ENCODE measurements around the gene ABITRAM. TPM values are rescaled to one million over a fixed set of nuclear protein-coding genes. Genes with fewer than 3 reads are reported as not detected.
"Not testable (repeated sequence)": the region's sequence is repeated elsewhere in the genome, so short reads cannot be mapped to it uniquely, and the experiment has no call there.

ABITRAM gene
- total RNA-seq, 1 donor = 5.5 TPM

GRCh38 chr9:108956022-108956630 is 21.9 kb downstream of the ABITRAM start:
- Histone ChIP-seq H3K27me3 (ENCODE audit: insufficient read depth, low read length) (no peaks in the 10 kb centered on the region), H3K4me3 (ENCODE audit: low read length) (no peak overlapping the region), H3K9me3 (ENCODE audit: low read depth, low read length) (no peaks in the 10 kb centered on the region), H3K4me1 (ENCODE audit: insufficient read depth, low read length) (no peaks in the 10 kb centered on the region)

- Histone ChIP-seq H3K27me3 (ENCODE audit: insufficient read depth, low read length) (no peaks in the 10 kb centered on the region), H3K9me3 (ENCODE audit: low read depth, low read length) (no peaks in the 10 kb centered on the region), H3K4me3 (ENCODE audit: low read length) (no peak overlapping the region), H3K4me1 (ENCODE audit: insufficient read depth, low read length) (no peaks in the 10 kb centered on the region)
Observed at GRCh38 chr9:108956631-108957026, 22.4 kb downstream of the ABITRAM start.

- no peak overlapping the region for H3K4me3 ChIP-seq (ENCODE audit: low read length)
- no peaks in the 10 kb centered on the region for H3K9me3 ChIP-seq (ENCODE audit: low read depth, low read length)
- no peaks in the 10 kb centered on the region for H3K27me3 ChIP-seq (ENCODE audit: insufficient read depth, low read length)
- H3K4me1 ChIP-seq (ENCODE audit: insufficient read depth, low read length) = no peaks in the 10 kb centered on the region
Observed at GRCh38 chr9:108960331-108960730, 26.1 kb downstream of the ABITRAM start.

- no peaks in the 10 kb centered on the region for H3K9me3 ChIP-seq (ENCODE audit: low read depth, low read length)
- H3K4me1 ChIP-seq (ENCODE audit: insufficient read depth, low read length) = no peaks in the 10 kb centered on the region
- H3K4me3 ChIP-seq (ENCODE audit: low read length) = no peak overlapping the region
- H3K27me3 ChIP-seq (ENCODE audit: insufficient read depth, low read length) = no peaks in the 10 kb centered on the region
Observed at GRCh38 chr9:108961151-108961550, 27.0 kb downstream of the ABITRAM start.

- Histone ChIP-seq H3K9me3 (ENCODE audit: low read depth, low read length) (no peaks in the 10 kb centered on the region), H3K4me3 (ENCODE audit: low read length) (no peak overlapping the region), H3K27me3 (ENCODE audit: insufficient read depth, low read length) (no peaks in the 10 kb centered on the region), H3K4me1 (ENCODE audit: insufficient read depth, low read length) (no peaks in the 10 kb centered on the region)
Observed at GRCh38 chr9:108963459-108964143, 29.4 kb downstream of the ABITRAM start.

GRCh38 chr9:108967916-108968315 is 33.7 kb downstream of the ABITRAM start:
- Histone ChIP-seq H3K4me1 (ENCODE audit: insufficient read depth, low read length) (no peaks in the 10 kb centered on the region), H3K4me3 (ENCODE audit: low read length) (no peak overlapping the region), H3K9me3 (ENCODE audit: low read depth, low read length) (no peaks in the 10 kb centered on the region), H3K27me3 (ENCODE audit: insufficient read depth, low read length) (no peaks in the 10 kb centered on the region)

GRCh38 chr9:108971392-108971791 is 37.2 kb downstream of the ABITRAM start:
- not testable (repeated sequence) for H3K27me3 ChIP-seq (ENCODE audit: insufficient read depth, low read length); H3K4me3 ChIP-seq (ENCODE audit: low read length); H3K4me1 ChIP-seq (ENCODE audit: insufficient read depth, low read length); H3K9me3 ChIP-seq (ENCODE audit: low read depth, low read length)

- Histone ChIP-seq H3K27me3 (ENCODE audit: insufficient read depth, low read length) (no peaks in the 10 kb centered on the region), H3K4me3 (ENCODE audit: low read length) (no peak overlapping the region), H3K4me1 (ENCODE audit: insufficient read depth, low read length) (no peaks in the 10 kb centered on the region), H3K9me3 (ENCODE audit: low read depth, low read length) (no peaks in the 10 kb centered on the region)
Observed at GRCh38 chr9:108972186-108972585, 38.0 kb downstream of the ABITRAM start.

- no peak overlapping the region for H3K4me3 ChIP-seq (ENCODE audit: low read length)
- H3K9me3 ChIP-seq (ENCODE audit: low read depth, low read length) = no peaks in the 10 kb centered on the region
- no peaks in the 10 kb centered on the region for H3K4me1 ChIP-seq (ENCODE audit: insufficient read depth, low read length)
- no peaks in the 10 kb centered on the region for H3K27me3 ChIP-seq (ENCODE audit: insufficient read depth, low read length)
Observed at GRCh38 chr9:108972626-108973209, 38.5 kb downstream of the ABITRAM start.

- Histone ChIP-seq H3K4me3 (ENCODE audit: low read length) (no peak overlapping the region), H3K9me3 (ENCODE audit: low read depth, low read length) (no peaks in the 10 kb centered on the region), H3K27me3 (ENCODE audit: insufficient read depth, low read length) (no peaks in the 10 kb centered on the region), H3K4me1 (ENCODE audit: insufficient read depth, low read length) (no peaks in the 10 kb centered on the region)
Observed at GRCh38 chr9:108973895-108974294, 39.7 kb downstream of the ABITRAM start.

GRCh38 chr9:108978205-108978604 is 44.0 kb downstream of the ABITRAM start:
- Histone ChIP-seq H3K4me3 (ENCODE audit: low read length) (no peak overlapping the region), H3K9me3 (ENCODE audit: low read depth, low read length) (no peaks in the 10 kb centered on the region), H3K27me3 (ENCODE audit: insufficient read depth, low read length) (no peaks in the 10 kb centered on the region), H3K4me1 (ENCODE audit: insufficient read depth, low read length) (no peaks in the 10 kb centered on the region)

- no peak overlapping the region for H3K4me3 ChIP-seq (ENCODE audit: low read length)
- H3K4me1 ChIP-seq (ENCODE audit: insufficient read depth, low read length) = no peaks in the 10 kb centered on the region
- H3K9me3 ChIP-seq (ENCODE audit: low read depth, low read length) = no peaks in the 10 kb centered on the region
- no peaks in the 10 kb centered on the region for H3K27me3 ChIP-seq (ENCODE audit: insufficient read depth, low read length)
Observed at GRCh38 chr9:108980893-108981292, 46.7 kb downstream of the ABITRAM start.

- Histone ChIP-seq H3K9me3 (ENCODE audit: low read depth, low read length) (no peaks in the 10 kb centered on the region), H3K4me3 (ENCODE audit: low read length) (no peak overlapping the region), H3K4me1 (ENCODE audit: insufficient read depth, low read length) (no peaks in the 10 kb centered on the region), H3K27me3 (ENCODE audit: insufficient read depth, low read length) (no peaks in the 10 kb centered on the region)
Observed at GRCh38 chr9:108983885-108984284, 49.7 kb downstream of the ABITRAM start.

Data from mononuclear cell (primary cell).